K562 (cell line): ENCODE data around the gene SLCO3A1. TPM values are rescaled to one million over a fixed set of nuclear protein-coding genes. Genes with fewer than 3 reads are reported as not detected.
A peak's percentile ranks its signal among the peaks of the same experiment; 100 is the strongest.

Experiments used
- BCOR ChIP-seq: fragments of 450-650 bp; IDR thresholded peaks from 2 replicates; pipeline ENCODE4 v1.6.1; 2016
- CTCFL ChIP-seq: IDR thresholded peaks from 2 replicates; pipeline ENCODE4 v1.6.1; 2011; ENCODE audit warnings: borderline replicate concordance, low read depth, mild to moderate bottlenecking, moderate library complexity, low read length; ENCODE audit not compliant: insufficient read depth, poor library complexity, severe bottlenecking
- ELK1 ChIP-seq: sonication (generic); formaldehyde crosslinking; IDR thresholded peaks from 2 replicates; pipeline ENCODE4 v1.8.1; 2022; ENCODE audit warnings: missing genetic modification reagents
- EP300 ChIP-seq: IDR thresholded peaks from 2 replicates; pipeline ENCODE4 v1.6.1; 2012; ENCODE audit warnings: low read length, improper control_type of control experiment
- GATAD2B ChIP-seq: fragments of 450-650 bp; IDR thresholded peaks from 2 replicates; pipeline ENCODE4 v1.6.1; 2017; ENCODE audit warnings: mild to moderate bottlenecking, borderline replicate concordance
- HSF4 ChIP-seq: fragments of 250-450 bp; sonication (Bioruptor Pico); IDR thresholded peaks from 2 replicates; pipeline ENCODE4 v2.1.2; 2022; ENCODE audit warnings: mild to moderate bottlenecking, moderate library complexity, borderline replicate concordance
- KDM5B ChIP-seq: fragments of 200-600 bp; sonication (generic); IDR thresholded peaks from 2 replicates; pipeline ENCODE4 v1.6.1; 2012; ENCODE audit warnings: low read depth, mild to moderate bottlenecking, moderate library complexity, low read length, control low read depth, inconsistent platforms; ENCODE audit not compliant: insufficient replicate concordance
- NFYB ChIP-seq: IDR thresholded peaks from 2 replicates; pipeline ENCODE4 v1.6.1; 2011; ENCODE audit warnings: mild to moderate bottlenecking, moderate library complexity; ENCODE audit not compliant: insufficient read length; ENCODE audit errors: extremely low read depth
- NUFIP1 ChIP-seq: fragments of 450-650 bp; IDR thresholded peaks from 2 replicates; pipeline ENCODE4 v1.6.1; 2018; ENCODE audit not compliant: partially characterized antibody
- PURB ChIP-seq: sonication (generic); formaldehyde crosslinking; IDR thresholded peaks from 2 replicates; pipeline ENCODE4 v1.9.0; 2021; ENCODE audit warnings: low read depth, mild to moderate bottlenecking, missing genetic modification reagents
- REST ChIP-seq, 2 experiments: fragments of 450-650 bp; formaldehyde crosslinking in 1 of 2; IDR thresholded peaks; 2 replicates each; pipeline versions ENCODE4 v1.4.0 to v1.6.1; 2014 to 2020; ENCODE audit warnings: mild to moderate bottlenecking in 2 of 2, borderline replicate concordance in 1 of 2, low read depth in 1 of 2
- SMARCE1 ChIP-seq: fragments of 450-650 bp; IDR thresholded peaks from 2 replicates; pipeline ENCODE4 v1.7.1; 2016; ENCODE audit warnings: mild to moderate bottlenecking
- SNRNP70 ChIP-seq: fragments of 200-400 bp; formaldehyde crosslinking; optimal IDR thresholded peaks from 2 replicates; pipeline ENCODE3; 2017; ENCODE audit warnings: low read depth, low read length
- ZBTB43 ChIP-seq: sonication (generic); formaldehyde crosslinking; IDR thresholded peaks from 2 replicates; pipeline ENCODE4 v1.8.0; 2023; ENCODE audit warnings: mild to moderate bottlenecking, missing genetic modification reagents
- ZFPM2 ChIP-seq: fragments of 250-450 bp; sonication (Bioruptor Pico); IDR thresholded peaks from 2 replicates; pipeline ENCODE4 v1.5.1; 2022; ENCODE audit warnings: mild to moderate bottlenecking
- polyA plus RNA-seq, 8 experiments: library from polyadenylated mRNA; depleted of rRNA in 4 of 8; stranded (reverse) in 5 of 8; unstranded in 3 of 8; fragments of >200 nt; fragmentation: Nextera tagmentation in 2 of 8; fragmentation: Illumina TruSeq in 1 of 8; extraction: Ambion mirVana in 2 of 8; extraction: Trizol in 1 of 8; gene quantifications; 2 replicates each; pipeline versions ENCODE4 v1.2.1 to v1.2.3, GENCODE V29; 2011 to 2014; ENCODE audit warnings: inconsistent platforms in 1 of 8, missing spikeins in 1 of 8
- total RNA-seq, 7 experiments: library from RNA; depleted of rRNA in 6 of 7; stranded (reverse); fragments of >200 nt in 6 of 7; fragmentation: Illumina TruSeq in 2 of 7; extraction: Trizol in 2 of 7; gene quantifications; 2 replicates each; pipeline versions ENCODE4 v1.2.1 to v1.2.3, GENCODE V29; 2011 to 2021; ENCODE audit warnings: low replicate concordance in 1 of 7

Gene SLCO3A1
- total and polyA plus RNA-seq, 9 of the 15 experiments (the other 6 are each of a cell fraction or from before 2014, with no cell fraction given), result 0.01 to 0.84 (median 0.06) TPM; not detected in 3

GRCh38 chr15:92077353-92078085, 224.0 kb downstream of the SLCO3A1 start (continued):
- TF ChIP-seq ZFPM2 (CRISPR knock-in tag) (no peak), REST (IDR thresholded peaks at IDR 0.05; ENCODE audit: borderline replicate concordance) (peak; percentile 49; the same call in 1 of the 2 replicates), REST (CRISPR knock-in tag; IDR thresholded peaks at IDR 0.05; ENCODE audit: low read depth) (no peak), PURB (no peak), GATAD2B (no peak), NFYB (no peak), HSF4 (CRISPR knock-in tag) (no peak), NUFIP1 (no peak), EP300 (no peak), CTCFL (no peak), SMARCE1 (no peak), BCOR (no peak), ZBTB43 (CRISPR knock-in tag) (no peak), SNRNP70 (no peak), KDM5B (no peak), ELK1 (CRISPR knock-in tag) (no peak)
